Measurements from ENCODE around the gene GPR132.
A peak's percentile ranks its signal among the peaks of the same experiment; 100 is the strongest.

Gene GPR132

DNA sequence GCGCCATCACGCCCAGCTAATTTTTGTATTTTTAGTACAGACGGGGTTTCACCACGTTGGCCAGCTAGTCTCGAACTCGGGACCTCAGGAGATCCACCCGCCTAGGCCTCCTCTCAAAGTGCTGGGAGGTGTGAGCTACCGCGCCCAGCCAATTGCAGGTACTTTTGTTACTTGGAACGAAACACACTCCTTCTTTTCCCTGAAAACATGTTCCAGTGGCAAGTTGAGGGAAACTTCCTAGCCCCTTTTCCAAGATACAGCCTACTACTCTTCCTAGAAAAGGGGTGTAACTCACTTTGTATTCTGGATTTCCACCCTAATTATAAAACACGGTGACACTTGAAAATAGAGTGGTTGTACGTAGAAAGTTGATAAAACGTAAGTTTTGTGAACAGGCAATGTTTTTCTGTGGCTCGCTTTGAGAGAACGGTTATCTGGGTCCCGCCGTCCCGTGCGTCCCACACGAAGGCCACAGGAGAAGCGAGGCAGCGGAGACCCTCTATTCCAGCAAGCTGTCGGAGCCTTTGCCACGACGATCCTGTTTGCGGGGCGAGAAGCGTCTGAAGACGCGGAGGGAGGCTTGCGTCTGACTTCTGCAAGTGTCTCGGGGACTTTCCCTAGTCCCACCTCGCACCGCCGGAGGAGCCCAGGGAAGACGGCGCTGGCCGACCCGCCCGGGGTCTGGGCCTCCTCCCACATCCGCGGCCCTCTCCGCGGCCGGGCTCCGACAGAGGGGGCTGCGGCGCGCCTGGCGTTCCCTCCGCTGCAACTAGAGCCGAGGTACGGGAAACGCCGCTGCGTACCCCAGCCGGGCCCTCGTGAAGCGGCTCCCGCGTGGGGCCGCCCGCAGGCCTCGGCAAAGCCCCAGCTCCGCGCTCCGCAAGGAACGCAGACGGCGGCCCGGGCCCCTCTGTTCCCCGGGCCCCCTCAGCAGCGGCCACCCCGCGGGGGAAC lies 45.1 kb downstream of the GPR132 start:
- TF ChIP-seq, protein P1, sequence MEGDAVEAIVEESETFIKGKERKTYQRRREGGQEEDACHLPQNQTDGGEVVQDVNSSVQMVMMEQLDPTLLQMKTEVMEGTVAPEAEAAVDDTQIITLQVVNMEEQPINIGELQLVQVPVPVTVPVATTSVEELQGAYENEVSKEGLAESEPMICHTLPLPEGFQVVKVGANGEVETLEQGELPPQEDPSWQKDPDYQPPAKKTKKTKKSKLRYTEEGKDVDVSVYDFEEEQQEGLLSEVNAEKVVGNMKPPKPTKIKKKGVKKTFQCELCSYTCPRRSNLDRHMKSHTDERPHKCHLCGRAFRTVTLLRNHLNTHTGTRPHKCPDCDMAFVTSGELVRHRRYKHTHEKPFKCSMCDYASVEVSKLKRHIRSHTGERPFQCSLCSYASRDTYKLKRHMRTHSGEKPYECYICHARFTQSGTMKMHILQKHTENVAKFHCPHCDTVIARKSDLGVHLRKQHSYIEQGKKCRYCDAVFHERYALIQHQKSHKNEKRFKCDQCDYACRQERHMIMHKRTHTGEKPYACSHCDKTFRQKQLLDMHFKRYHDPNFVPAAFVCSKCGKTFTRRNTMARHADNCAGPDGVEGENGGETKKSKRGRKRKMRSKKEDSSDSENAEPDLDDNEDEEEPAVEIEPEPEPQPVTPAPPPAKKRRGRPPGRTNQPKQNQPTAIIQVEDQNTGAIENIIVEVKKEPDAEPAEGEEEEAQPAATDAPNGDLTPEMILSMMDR (IDR thresholded peaks at IDR 0.05; ENCODE audit: insufficient read depth, low read length, missing control alignments) = no peak
- POLR2A ChIA-PET = interaction anchor here (0.7 to 1.6 kb wide), 3 partner anchors 36 to 460 kb away, joined by 3 to 10 read pairs (median 3); no protein-coding TSS in a partner anchor
- DNase-seq (ENCODE audit: low read depth, low spot score) = no peak
- CTCF ChIA-PET = interaction anchor here (0.7 to 6.2 kb wide), 11 partner anchors 9 to 121 kb away, joined by 3 to 31 read pairs (median 4); no protein-coding TSS in a partner anchor
- peak overlapping the region; percentile 75 for H3K4me3 ChIP-seq (ENCODE audit: low read depth, low read length)

DNA sequence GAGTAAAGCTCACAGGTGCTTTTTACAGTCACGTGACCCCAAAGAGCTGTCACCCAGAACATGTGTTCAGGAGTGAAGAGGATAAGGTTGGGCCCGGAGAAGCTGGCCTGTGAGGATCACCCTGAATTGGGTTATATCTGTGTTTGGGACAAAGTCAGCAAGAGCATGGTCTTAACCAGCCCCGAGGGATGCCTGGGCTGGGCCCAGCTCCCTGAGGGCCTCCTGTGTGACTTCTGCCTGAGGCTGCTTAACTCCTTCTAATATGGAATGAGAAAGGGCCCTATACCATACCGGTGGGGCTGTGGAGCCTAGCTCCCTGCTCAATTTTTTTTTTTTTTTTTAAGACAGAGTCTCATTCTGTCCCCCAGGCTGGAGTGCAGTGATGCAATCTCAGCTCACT lies 46.8 kb downstream of the GPR132 start:
- H3K4me3 ChIP-seq (ENCODE audit: low read depth, low read length) = no peak overlapping the region; the same call in 1 of the 2 replicates
- ChIA-PET POLR2A (no interaction called here), CTCF (interaction anchor here (1.3 to 6.2 kb wide), 5 partner anchors 28 to 122 kb away, joined by 4 to 31 read pairs (median 6); no protein-coding TSS in a partner anchor)
- no peak for DNase-seq (ENCODE audit: low read depth, low spot score)
- TF ChIP-seq, protein P1 (IDR thresholded peaks at IDR 0.05; ENCODE audit: insufficient read depth, low read length, missing control alignments) = no peak

DNA sequence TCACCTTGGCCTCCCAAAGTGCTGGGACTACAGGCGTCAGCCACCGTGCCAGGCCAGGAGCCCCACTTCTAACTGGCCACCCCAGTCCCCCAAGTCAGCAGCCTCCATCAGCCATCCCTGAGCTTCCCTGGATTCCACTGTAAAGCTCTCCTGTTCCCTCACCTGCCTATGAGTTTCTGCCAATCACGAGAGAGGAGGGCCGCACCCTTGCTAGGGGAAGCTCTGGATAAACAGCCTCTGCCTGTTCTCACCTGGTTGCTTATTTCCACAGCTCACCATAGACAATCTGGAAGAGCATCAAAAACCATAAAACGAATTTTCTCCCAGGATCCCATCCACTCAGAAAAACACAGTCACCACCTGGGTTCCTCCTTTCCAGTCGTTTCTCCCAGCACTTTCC lies 49.3 kb downstream of the GPR132 start:
- CTCF ChIA-PET = interaction anchor here (1.1 to 6.2 kb wide), 2 partner anchors 30 to 40 kb away, joined by 4 to 31 read pairs; no protein-coding TSS in a partner anchor
- no peak overlapping the region for H3K4me3 ChIP-seq (ENCODE audit: low read depth, low read length)
- POLR2A ChIA-PET = no interaction called here
- DNase-seq (ENCODE audit: low read depth, low spot score) = no peak
- TF ChIP-seq, protein P1 (IDR thresholded peaks at IDR 0.05; ENCODE audit: insufficient read depth, low read length, missing control alignments) = no peak

DNA sequence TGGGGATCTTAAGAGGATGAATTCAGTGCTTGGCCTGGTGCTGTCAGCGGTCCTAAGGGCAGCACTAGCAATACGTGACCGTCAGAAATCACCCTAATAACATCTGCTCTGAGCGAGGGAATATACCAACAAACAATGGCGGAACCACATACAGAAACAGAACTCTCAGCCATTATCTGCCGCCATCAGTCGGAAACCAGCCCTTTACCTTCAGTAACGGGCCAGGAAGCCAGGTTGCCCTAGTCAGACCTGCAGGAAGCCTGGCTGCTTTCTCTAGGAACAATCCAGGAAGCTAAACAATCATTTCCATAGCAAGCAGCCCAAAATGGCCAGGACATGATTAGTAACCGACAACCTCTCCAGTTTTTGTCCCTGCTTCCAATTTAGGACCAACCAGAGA lies 50.0 kb downstream of the GPR132 start:
- TF ChIP-seq, protein P1 (IDR thresholded peaks at IDR 0.05; ENCODE audit: insufficient read depth, low read length, missing control alignments) = no peak
- ChIA-PET CTCF (interaction anchor here (1.1 to 2.6 kb wide), 2 partner anchors 31 kb away, joined by 4 to 14 read pairs; no protein-coding TSS in a partner anchor), POLR2A (no interaction called here)
- no peak for DNase-seq (ENCODE audit: low read depth, low spot score)
- H3K4me3 ChIP-seq (ENCODE audit: low read depth, low read length) = no peak overlapping the region

DNA sequence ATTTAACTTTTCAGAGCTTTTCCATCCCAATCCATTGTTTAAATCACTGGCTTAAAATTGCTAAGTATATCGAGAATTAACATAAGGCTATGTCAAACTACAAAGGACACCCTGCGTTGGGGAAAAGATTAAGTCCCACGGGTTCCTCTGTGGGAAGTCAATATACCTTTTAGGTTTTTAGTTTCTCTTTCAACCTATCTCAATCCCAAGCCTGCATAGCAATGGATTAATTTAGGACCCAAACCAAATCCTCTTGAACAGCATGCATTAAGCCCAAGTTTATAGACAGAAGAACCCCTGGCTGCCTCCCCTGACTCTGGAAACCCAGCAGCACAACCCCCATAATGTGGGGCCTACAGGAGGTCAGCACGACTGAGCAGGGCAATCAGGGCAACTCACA lies 50.6 kb downstream of the GPR132 start:
- ChIA-PET POLR2A (no interaction called here), CTCF (interaction anchor here (1.7 to 2.6 kb wide), 2 partner anchors 31 to 39 kb away, joined by 5 to 14 read pairs; no protein-coding TSS in a partner anchor)
- no peak for DNase-seq (ENCODE audit: low read depth, low spot score)
- no peak overlapping the region; the same call in 1 of the 2 replicates for H3K4me3 ChIP-seq (ENCODE audit: low read depth, low read length)
- TF ChIP-seq, protein P1 (IDR thresholded peaks at IDR 0.05; ENCODE audit: insufficient read depth, low read length, missing control alignments) = no peak

GRCh38 chr14:105014032-105014431 lies 51.2 kb downstream of the GPR132 start:
- POLR2A ChIA-PET = no interaction called here

More at GRCh38 chr14:105014032-105014431, 51.2 kb downstream of the GPR132 start:
- no peak overlapping the region for H3K4me3 ChIP-seq (ENCODE audit: low read depth, low read length)
- no peak for DNase-seq (ENCODE audit: low read depth, low spot score)
- CTCF ChIA-PET = interaction anchor here (1.7 to 2.6 kb wide), 2 partner anchors 32 to 39 kb away, joined by 5 to 14 read pairs; no protein-coding TSS in a partner anchor
- TF ChIP-seq, protein P1 (IDR thresholded peaks at IDR 0.05; ENCODE audit: insufficient read depth, low read length, missing control alignments) = no peak

Data from AG04449 (cell line).